Gastroesophageal sphincter (tissue), 3 donors: ENCODE measurements around the gene SETD9.

Experiments used
- CTCF ChIP-seq, 4 experiments: fragments of 200-600 bp in 2 of 4; fragments of 450-650 bp in 2 of 4; sonication (generic) in 1 of 4; IDR thresholded peaks; one replicate each; pipeline ENCODE4 v1.5.1; 2017 to 2019; ENCODE audit warnings: antibody characterized with exemption in 4 of 4, mild to moderate bottlenecking in 2 of 4, moderate library complexity in 2 of 4
- POLR2AphosphoS5 ChIP-seq: sonication (generic); formaldehyde crosslinking; IDR thresholded peaks from one replicate; pipeline ENCODE4 v1.6.1; 2017; ENCODE audit warnings: antibody characterized with exemption

GRCh38 chr5:56871777-56872176 lies 37.6 kb upstream of the SETD9 start:
- TF ChIP-seq CTCF (IDR thresholded peaks at IDR 0.05) (no peak), POLR2AphosphoS5 (no peak)
